Testis (tissue), 3 donors: ENCODE data around the gene OPTN. TPM values are rescaled to one million over a fixed set of nuclear protein-coding genes. Genes with fewer than 3 reads are reported as not detected.
"Not testable (repeated sequence)": the region's sequence is repeated elsewhere in the genome, so short reads cannot be mapped to it uniquely, and the experiment has no call there.

Experiments used
- DNase-seq: peaks from one replicate; pipeline ENCODE4 v3.0.0-alpha.2; 2019
- H3K27ac ChIP-seq, 2 donors: fragments of 200-600 bp; sonication (generic); one replicate each; pipeline ENCODE4 v1.5.1; 2019
- H3K27me3 ChIP-seq: fragments of 200-600 bp; sonication (generic); one replicate; pipeline ENCODE4 v1.5.1; 2019
- H3K36me3 ChIP-seq: fragments of 200-600 bp; sonication (generic); one replicate; pipeline ENCODE4 v1.5.1; 2017; ENCODE audit warnings: low read depth; ENCODE audit errors: missing control alignments
- H3K4me1 ChIP-seq: fragments of 200-600 bp; sonication (generic); one replicate; pipeline ENCODE4 v1.5.1; 2019
- H3K4me3 ChIP-seq, 2 donors: fragments of 200-600 bp; sonication (generic); one replicate each; pipeline ENCODE4 v1.5.1; 2017 to 2019
- H3K9me3 ChIP-seq: fragments of 200-600 bp; sonication (generic); one replicate; pipeline ENCODE4 v1.5.1; 2017
- CTCF ChIP-seq, 3 experiments: fragments of 450-650 bp in 2 of 3; fragments of 200-600 bp in 1 of 3; sonication (generic) in 1 of 3; IDR thresholded peaks; one replicate each; pipeline ENCODE4 v1.5.1; 2016 to 2019; ENCODE audit warnings: antibody characterized with exemption in 3 of 3, mild to moderate bottlenecking in 2 of 3, moderate library complexity in 1 of 3
- POLR2A ChIP-seq: fragments of 450-650 bp; IDR thresholded peaks from one replicate; pipeline ENCODE4 v1.6.1; 2017; ENCODE audit warnings: antibody characterized with exemption, mild to moderate bottlenecking, moderate library complexity
- WGBS, 2 donors: methylation state at CpG; one replicate each; pipeline ENCODE4 v1.1.5; 2018; 5-methylcytosine and 5-hydroxymethylcytosine counted together
- intact Hi-C: fragments of 100-400 bp; cut with DNase I; formaldehyde crosslinking; loops from one replicate; pipeline ENCODE4 v1.15.1; 2023; ENCODE audit warnings: low total_unique reads
- polyA plus RNA-seq: library from polyadenylated mRNA; stranded (reverse); fragments of 350-450 nt; fragmentation: Illumina TruSeq; extraction: RNeasy Lipid Tissue Mini Kit (QIAGEN cat#74804); gene quantifications from one replicate; pipeline ENCODE4 v1.2.3, GENCODE V29; 2014; ENCODE audit warnings: low read depth, low replicate concordance; ENCODE audit not compliant: insufficient read depth
- total RNA-seq, 2 donors: library from RNA; depleted of rRNA; stranded (reverse); fragments of >200 nt; gene quantifications; one replicate each; pipeline ENCODE4 v1.2.3, GENCODE V29; 2016

Gene OPTN
- total and polyA plus RNA-seq, 3 donors from 2014 or later: 87.5 to 130 (median 109) TPM

DNA sequence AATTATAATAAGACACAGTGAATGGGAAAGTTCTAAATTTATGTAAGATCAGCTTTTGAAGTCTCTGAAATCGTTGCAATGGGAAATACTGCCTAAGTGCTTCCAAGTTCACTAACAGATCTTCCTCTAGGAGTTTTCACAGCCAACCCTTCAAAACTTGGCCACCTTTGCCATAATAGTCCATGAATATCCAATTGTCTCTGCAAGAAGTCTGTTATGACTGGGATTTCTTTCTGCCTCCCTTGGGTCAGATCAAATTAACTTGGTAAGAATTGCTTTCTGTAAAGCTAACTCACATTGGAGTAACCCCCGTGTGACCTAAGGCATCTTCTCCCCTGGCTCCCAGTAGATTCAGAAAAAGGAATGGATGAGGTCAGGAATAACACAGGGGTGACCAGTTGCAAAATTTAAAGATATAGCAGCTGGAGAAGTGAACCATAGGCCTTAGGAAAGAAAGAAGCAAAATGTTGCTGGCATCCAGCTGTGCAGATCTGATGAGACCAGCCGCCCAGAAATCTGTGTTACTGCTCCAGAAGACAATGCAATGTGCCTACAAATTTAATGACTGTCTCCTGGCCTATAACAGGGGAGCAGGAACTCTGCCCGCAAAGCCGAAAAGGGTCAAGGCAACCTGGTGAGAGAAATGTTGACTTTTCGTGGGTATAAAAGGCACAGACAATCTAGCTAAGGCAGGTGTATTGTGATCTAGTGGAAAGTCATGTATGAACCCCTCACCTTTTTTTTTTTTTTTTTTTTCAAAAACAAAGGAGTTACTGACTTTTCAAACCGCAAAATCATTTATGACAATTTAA, 7.5 kb upstream of the OPTN start:
- no peak for DNase-seq
- no peak overlapping the region for H3K27ac ChIP-seq

GRCh38 chr10:13094082-13094481, 5.9 kb upstream of the OPTN start:
- H3K9me3 ChIP-seq, H3K27me3 ChIP-seq, H3K36me3 ChIP-seq, H3K4me3 ChIP-seq, H3K27ac ChIP-seq, DNase-seq, H3K4me1 ChIP-seq, intact Hi-C loops: not testable (repeated sequence)
- WGBS, 2 donors: 93 to 96% methylated on average over 4 of the region's 4 CpGs

More for the DNA sequence above, 7.5 kb upstream of the OPTN start:
- Histone ChIP-seq H3K9me3 (no peaks in the 10 kb centered on the region), H3K27me3 (no peaks in the 10 kb centered on the region), H3K4me3 (no peak overlapping the region), H3K4me1 (peaks cover 6% of the 10 kb centered on the region), H3K36me3 (no peaks in the 10 kb centered on the region)
- TF ChIP-seq POLR2A: no peak
- no peak for TF ChIP-seq CTCF (IDR thresholded peaks at IDR 0.05)
- intact Hi-C loops: no loop called here
- WGBS, 2 donors: 72 to 80% methylated on average over 7 of the region's 7 CpGs

DNA sequence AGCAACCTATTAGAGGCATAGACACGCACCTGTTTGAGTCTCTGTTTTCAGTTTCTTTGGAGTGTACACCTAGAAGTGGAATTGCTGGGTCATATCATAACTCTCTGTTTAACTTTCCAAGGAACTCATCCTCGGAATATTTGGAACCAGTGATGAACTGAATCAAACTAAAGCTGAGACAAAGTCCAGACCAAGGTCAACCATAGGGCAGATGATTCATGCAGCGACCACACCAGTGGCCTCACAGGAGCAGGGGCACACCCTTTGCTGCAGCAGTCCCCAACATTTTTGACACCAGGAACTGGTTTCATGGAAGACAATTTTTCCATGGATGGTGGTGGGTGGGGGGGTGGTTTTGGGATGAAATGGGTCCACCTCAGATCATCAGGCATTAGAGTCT, 4.9 kb upstream of the OPTN start:
- Histone ChIP-seq H3K4me1 (peaks cover 6% of the 10 kb centered on the region), H3K36me3 (no peaks in the 10 kb centered on the region), H3K27ac (no peak overlapping the region), H3K4me3 (no peak overlapping the region), H3K9me3 (no peaks in the 10 kb centered on the region), H3K27me3 (no peaks in the 10 kb centered on the region)
- intact Hi-C loops: no loop called here
- WGBS, 2 donors: 73 to 75% methylated on average over 3 of the region's 3 CpGs
- DNase-seq: no peak
- TF ChIP-seq CTCF (IDR thresholded peaks at IDR 0.05): no peak
- TF ChIP-seq POLR2A: no peak

- H3K9me3 ChIP-seq: no peaks in the 10 kb centered on the region
- TF ChIP-seq POLR2A (no peak), CTCF (IDR thresholded peaks at IDR 0.05) (no peak)
- H3K27ac ChIP-seq: no peak overlapping the region
- intact Hi-C loops: no loop called here
- no peaks in the 10 kb centered on the region for H3K36me3 ChIP-seq
- WGBS, 2 donors: 93% methylated on average over 2 of the region's 2 CpGs
- DNase-seq: no peak
- H3K27me3 ChIP-seq: no peaks in the 10 kb centered on the region
- peaks cover 7% of the 10 kb centered on the region for H3K4me1 ChIP-seq
- no peak overlapping the region for H3K4me3 ChIP-seq
Observed at GRCh38 chr10:13095929-13096328, 4.0 kb upstream of the OPTN start.

DNA sequence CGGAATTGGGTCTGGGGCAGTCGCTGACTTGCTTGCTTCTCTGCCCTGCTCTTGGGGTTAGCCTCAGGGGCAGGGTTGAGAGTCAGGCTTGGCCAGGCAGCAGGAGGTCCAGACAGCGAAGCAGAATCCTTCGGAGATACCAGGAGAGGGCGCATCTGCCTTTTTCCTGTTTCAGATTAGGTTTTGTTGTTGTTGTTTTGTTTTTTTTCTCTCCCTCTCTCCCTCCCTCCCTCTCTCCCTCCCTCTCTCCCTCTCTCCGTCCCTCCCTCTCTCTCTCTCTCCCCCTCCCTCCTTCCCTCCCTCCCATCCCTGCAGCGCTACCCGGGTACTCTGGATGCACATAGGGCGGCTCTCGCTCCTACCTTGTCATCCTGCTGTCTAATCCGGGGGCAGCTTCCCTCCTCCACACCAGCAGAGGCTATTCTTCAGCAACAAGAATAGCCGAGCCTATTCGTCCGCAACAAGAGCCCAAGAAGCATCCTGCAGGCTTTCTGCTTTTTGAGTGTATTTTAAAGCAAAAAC, 758 bp upstream of the OPTN start:
- Histone ChIP-seq H3K4me3 (peak overlapping the region; percentile 85 to 97), H3K9me3 (no peaks in the 10 kb centered on the region), H3K36me3 (no peaks in the 10 kb centered on the region), H3K4me1 (peaks cover 3% of the 10 kb centered on the region), H3K27ac (peak overlapping the region; percentile 97), H3K27me3 (no peaks in the 10 kb centered on the region)
- DNase-seq: peak; percentile 74
- TF ChIP-seq CTCF (IDR thresholded peaks at IDR 0.05): peak in 1 of 3 experiments; percentile 62
- TF ChIP-seq POLR2A: no peak
- 0 to 1% methylated on average over 14 of the region's 14 CpGs for WGBS, 2 donors
- intact Hi-C loops: no loop called here
